GM10266 (cell line): Measurements from ENCODE around the gene RNU6-1.

Source experiments
- DNase-seq: peaks from one replicate; pipeline ENCODE4 v3.0.0; 2012; ENCODE audit errors: extremely low spot score
- TF ChIP-seq, protein P1 (sequence below): IDR thresholded peaks from 2 replicates; pipeline ENCODE4 v1.5.1; 2012; ENCODE audit warnings: mild to moderate bottlenecking, low read depth; ENCODE audit not compliant: control insufficient read depth, insufficient read depth; ENCODE audit errors: missing control alignments

The RNU6-1 gene

DNA sequence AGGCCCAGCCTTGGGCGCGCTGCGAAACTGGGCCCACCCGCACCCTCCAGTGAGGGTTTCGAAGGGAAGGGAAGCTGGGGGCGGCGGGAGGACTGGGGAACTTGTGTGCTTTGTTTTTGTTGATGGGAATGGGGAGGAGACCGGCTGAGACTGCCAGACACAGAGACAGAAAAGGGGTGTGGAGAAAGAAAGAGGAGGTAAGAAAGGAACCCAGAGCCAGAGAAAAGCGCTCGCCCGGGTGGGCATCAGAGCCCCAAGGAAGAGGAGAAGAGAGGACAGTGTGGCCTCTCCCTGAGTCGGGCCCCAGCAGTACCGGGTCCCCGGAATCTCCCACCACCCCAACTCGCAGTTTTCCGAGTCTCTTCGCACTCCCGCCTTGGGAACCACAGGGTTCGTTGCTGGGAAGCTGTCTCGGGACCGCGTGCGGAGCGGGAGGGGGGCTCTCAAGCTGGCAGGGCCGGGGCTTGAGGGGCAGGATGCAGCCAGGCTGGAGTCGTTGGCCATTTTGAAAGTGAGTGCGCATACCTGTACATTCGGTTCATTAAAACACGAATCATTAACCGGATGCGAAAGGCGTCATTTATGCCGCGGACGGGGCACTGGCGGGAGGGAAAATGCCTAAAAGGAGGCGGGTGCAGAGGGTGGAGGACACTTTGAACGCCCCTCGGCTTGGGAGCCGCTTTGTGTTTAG is 11.4 kb downstream of the RNU6-1 start:
- TF ChIP-seq, protein P1, sequence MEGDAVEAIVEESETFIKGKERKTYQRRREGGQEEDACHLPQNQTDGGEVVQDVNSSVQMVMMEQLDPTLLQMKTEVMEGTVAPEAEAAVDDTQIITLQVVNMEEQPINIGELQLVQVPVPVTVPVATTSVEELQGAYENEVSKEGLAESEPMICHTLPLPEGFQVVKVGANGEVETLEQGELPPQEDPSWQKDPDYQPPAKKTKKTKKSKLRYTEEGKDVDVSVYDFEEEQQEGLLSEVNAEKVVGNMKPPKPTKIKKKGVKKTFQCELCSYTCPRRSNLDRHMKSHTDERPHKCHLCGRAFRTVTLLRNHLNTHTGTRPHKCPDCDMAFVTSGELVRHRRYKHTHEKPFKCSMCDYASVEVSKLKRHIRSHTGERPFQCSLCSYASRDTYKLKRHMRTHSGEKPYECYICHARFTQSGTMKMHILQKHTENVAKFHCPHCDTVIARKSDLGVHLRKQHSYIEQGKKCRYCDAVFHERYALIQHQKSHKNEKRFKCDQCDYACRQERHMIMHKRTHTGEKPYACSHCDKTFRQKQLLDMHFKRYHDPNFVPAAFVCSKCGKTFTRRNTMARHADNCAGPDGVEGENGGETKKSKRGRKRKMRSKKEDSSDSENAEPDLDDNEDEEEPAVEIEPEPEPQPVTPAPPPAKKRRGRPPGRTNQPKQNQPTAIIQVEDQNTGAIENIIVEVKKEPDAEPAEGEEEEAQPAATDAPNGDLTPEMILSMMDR = no peak
- peak; percentile 38 for DNase-seq

DNA sequence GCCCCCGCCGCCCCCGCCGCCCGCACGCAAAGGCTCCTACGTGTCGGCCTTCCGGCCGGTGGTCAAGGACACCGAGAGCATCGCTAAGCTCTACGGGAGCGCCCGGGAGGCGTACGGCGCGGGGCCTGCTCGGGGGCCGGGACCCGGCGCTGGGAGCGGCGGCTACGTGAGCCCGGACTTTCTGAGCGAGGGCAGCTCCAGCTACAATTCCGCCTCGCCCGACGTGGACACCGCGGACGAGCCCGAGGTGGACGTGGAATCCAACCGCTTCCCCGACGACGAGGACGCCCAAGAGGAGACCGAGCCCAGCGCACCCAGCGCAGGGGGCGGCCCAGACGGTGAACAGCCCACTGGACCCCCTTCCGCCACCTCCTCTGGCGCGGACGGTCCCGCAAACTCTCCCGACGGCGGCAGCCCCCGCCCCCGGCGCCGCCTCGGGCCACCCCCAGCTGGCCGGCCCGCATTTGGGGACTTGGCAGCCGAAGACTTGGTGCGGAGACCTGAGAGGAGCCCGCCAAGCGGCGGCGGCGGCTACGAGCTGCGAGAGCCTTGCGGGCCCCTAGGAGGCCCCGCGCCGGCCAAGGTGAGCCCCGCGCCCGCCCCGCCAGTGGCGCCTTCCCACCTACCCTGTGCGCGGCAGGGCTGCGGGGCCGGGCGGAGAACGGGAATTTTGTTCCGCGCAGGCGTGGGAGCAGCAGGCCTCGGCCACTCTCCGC is 12.1 kb downstream of the RNU6-1 start:
- DNase-seq = no peak
- TF ChIP-seq, protein P1 = no peak

DNA sequence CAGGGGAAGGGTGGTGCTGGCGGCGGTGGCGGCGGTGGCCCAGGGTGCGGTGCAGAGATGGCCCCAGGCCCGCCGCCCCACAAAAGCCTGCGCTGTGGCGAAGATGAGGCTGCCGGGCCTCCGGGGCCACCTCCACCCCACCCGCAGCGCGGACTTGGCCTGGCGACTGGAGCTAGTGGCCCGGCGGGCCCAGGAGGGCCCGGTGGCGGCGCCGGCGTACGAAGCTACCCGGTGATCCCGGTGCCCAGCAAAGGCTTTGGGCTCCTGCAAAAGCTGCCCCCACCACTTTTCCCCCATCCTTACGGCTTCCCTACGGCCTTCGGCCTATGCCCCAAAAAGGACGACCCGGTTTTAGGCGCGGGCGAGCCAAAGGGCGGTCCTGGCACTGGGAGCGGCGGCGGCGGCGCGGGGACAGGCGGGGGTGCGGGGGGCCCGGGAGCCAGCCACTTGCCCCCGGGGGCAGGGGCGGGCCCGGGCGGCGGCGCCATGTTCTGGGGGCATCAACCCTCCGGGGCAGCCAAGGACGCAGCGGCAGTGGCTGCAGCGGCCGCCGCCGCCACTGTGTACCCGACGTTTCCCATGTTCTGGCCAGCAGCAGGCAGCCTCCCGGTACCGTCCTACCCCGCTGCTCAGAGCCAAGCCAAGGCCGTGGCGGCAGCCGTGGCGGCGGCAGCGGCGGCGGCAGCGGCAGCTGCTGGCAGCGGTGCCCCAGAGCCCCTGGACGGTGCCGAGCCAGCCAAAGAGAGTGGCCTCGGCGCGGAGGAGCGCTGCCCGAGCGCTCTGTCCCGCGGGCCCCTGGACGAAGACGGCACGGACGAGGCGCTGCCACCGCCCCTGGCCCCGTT is 12.9 kb downstream of the RNU6-1 start:
- TF ChIP-seq, protein P1 = no peak
- peak; percentile 52 for DNase-seq

DNA sequence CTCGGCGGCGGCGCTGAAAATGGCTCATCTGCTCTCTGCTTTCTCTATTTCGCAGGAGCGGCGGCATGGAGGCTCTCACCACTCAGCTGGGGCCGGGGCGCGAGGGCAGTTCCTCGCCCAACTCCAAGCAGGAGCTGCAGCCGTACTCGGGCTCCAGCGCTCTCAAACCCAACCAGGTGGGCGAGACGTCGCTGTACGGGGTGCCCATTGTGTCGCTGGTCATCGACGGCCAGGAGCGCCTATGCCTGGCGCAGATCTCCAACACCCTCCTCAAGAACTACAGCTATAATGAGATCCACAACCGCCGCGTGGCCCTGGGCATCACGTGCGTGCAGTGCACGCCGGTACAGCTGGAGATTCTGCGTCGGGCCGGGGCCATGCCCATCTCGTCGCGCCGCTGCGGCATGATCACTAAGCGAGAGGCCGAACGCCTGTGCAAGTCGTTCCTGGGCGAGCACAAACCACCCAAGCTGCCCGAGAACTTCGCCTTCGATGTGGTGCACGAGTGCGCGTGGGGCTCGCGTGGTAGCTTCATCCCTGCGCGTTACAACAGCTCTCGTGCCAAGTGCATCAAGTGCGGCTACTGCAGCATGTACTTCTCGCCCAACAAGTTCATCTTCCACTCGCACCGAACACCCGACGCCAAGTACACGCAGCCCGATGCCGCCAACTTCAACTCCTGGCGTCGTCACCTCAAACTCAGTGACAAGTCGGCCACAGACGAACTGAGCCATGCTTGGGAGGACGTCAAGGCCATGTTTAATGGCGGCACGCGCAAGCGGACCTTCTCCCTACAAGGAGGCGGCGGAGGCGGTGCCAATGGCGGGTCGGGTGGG is 13.7 kb downstream of the RNU6-1 start:
- TF ChIP-seq, protein P1 = no peak
- peak; percentile 30 for DNase-seq

DNA sequence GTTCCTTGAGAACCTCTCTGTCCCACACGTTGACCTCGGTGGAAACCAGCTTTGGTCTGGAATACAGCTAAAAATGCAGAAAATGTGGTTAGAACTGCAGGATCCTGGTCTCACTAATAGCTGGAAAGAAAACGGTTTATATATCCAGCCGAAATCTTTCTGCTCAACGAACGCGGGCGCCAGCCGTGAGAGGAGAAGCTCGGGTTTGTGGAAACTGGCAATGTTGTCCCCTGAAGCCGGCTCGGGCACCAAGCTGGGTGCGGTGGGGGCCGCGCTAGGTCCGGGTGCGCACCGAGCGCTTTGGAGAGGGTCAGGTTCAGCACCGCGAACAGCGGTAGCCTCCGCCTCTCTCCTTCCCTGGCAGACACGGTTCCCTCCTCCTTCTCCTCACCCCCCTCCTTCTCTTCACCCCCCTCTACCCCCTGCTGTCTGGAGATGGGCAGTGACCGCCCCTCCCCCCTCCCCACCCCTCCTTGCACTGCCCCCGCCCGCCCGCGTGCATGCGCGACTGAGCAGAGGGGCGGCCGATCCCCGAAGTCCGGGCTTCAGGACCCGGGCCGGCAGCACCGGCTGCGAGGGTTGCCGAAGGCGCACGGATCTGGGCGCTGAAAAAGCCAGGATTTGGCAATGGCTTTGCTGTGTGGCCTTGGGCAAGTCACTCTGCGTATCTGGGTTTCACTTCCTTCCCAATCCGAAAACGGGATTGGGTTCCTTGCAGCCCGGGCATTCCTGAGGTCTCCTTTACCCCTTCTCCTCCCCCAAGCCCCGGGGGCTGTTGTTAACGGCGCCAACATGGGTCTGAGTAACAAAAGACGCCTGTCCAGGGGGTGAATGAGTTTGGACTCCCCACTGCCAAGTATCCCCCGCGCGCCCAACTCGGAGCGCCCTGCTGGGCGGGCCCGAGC is 14.6 kb downstream of the RNU6-1 start, which contains the start of gene SKOR1:
TSS of gene SKOR1 (plus strand) at position 534 of the 905 bp plus-strand sequence. CDS start at position 628, 94 bp downstream.
- DNase-seq = peak; percentile 75
- TF ChIP-seq, protein P1 = no peak

DNA sequence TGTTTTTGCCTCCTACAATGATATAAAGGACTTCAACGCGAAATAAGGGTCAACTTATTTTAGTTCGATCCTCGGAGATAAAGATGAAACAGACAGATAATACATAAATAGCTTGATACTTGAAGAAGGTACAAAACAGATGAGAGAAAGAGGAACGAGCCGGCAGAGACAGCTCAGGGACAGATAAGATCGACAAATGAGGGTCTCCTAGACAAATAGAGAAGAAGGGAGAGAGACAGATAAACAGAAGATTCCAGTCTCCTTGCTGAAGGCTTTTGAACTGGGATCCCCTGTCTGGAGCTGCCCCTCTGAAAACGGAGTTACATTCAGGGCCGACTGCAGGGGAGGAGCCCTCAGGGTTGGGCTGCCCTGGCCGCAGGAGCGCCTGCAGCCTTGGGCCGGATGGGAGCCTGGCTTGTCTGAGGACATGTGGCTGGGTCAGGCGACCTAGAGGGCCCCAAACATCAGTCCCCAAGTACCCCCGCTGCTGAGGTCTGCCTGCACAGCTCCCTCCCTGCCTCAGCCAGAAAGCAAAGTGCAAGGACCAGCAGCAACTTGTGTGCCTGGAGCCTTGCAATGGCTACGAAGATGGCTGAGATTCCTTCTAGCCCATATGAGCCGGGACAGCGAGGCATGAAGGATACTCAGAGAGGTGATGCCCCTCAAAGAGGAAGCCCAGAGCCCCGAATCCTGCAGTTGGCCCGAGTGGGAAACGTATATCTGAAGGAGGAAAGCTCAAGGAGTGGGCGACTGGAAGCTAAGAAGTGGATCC is 15.5 kb downstream of the RNU6-1 start:
- TF ChIP-seq, protein P1 = no peak
- DNase-seq = peak; percentile 49
